PC-3 (cell line): ENCODE results near the gene PITX1. TPM values are rescaled to one million over a fixed set of nuclear protein-coding genes. Genes with fewer than 3 reads are reported as not detected.

Experiments used
- ATAC-seq: fragments of 200-7000 bp; cut with Tn5 transposase; 2 replicates; pipeline ENCODE4 v1.9.1; 2020; ENCODE audit warnings: mild to moderate bottlenecking, moderate library complexity
- BruUV-seq: library from RNA; stranded (reverse); fragments of 400-500 nt; replicated peaks from 2 replicates; lab custom pipeline; 2021; lab: Mats Ljungman, UMichigan
- CTCF ChIA-PET: fragments of 300-600 bp; sonication (Branson Sonifier 250); formaldehyde crosslinking; loops from one replicate; lab custom pipeline; 2022; ENCODE audit warnings: antibody characterized with exemption; lab: Charles Lee
- POLR2A ChIA-PET: fragments of 300-600 bp; sonication (Branson Sonifier 250); formaldehyde crosslinking; loops from one replicate; lab custom pipeline; 2022; ENCODE audit warnings: antibody characterized with exemption; ENCODE audit not compliant: unreplicated experiment; lab: Charles Lee
- DNase-seq: peaks from one replicate; pipeline ENCODE4 v3.0.0-alpha.2; 2015
- H2AFZ ChIP-seq: fragments of 300-600 bp; sonication (generic); 2 replicates; pipeline ENCODE4 v1.6.0; 2016; ENCODE audit warnings: antibody characterized with exemption, low read length
- H3F3A ChIP-seq: fragments of 300-600 bp; sonication (generic); one replicate; pipeline ENCODE4 v1.6.0; 2017; ENCODE audit warnings: antibody characterized with exemption, low read length, control low read depth, mild to moderate bottlenecking; ENCODE audit not compliant: unreplicated experiment
- H3K27ac ChIP-seq: fragments of 300-600 bp; sonication (generic); 2 replicates; pipeline ENCODE4 v1.5.1; 2016; ENCODE audit warnings: mild to moderate bottlenecking, low read length
- H3K27me3 ChIP-seq: fragments of 300-600 bp; sonication (generic); 2 replicates; pipeline ENCODE4 v1.6.1; 2016; ENCODE audit warnings: low read length, mixed read lengths
- H3K36me3 ChIP-seq: fragments of 300-600 bp; sonication (generic); 2 replicates; pipeline ENCODE4 v1.6.1; 2016; ENCODE audit warnings: low read depth, mixed run types, low read length, mixed read lengths
- H3K4me1 ChIP-seq: fragments of 300-600 bp; sonication (generic); 2 replicates; pipeline ENCODE4 v1.5.1; 2016; ENCODE audit warnings: low read length; ENCODE audit not compliant: insufficient read depth
- H3K4me2 ChIP-seq: fragments of 300-600 bp; sonication (generic); 2 replicates; pipeline ENCODE4 v1.6.0; 2016; ENCODE audit warnings: low read length
- H3K4me3 ChIP-seq: fragments of 300-600 bp; sonication (generic); 2 replicates; pipeline ENCODE4 v1.5.1; 2016; ENCODE audit warnings: mild to moderate bottlenecking, low read length, mixed read lengths
- H3K79me2 ChIP-seq: fragments of 300-600 bp; sonication (generic); 2 replicates; pipeline ENCODE4 v1.6.1; 2017; ENCODE audit warnings: low read length, mixed read lengths
- H3K9ac ChIP-seq: fragments of 300-600 bp; sonication (generic); 2 replicates; pipeline ENCODE4 v1.6.0; 2016; ENCODE audit warnings: mild to moderate bottlenecking, low read length
- H3K9me2 ChIP-seq: fragments of 300-600 bp; sonication (generic); replicated peaks from 2 replicates; pipeline ENCODE4 v1.6.1; 2016; ENCODE audit warnings: mixed run types, low read length, mixed read lengths
- H3K9me3 ChIP-seq: fragments of 300-600 bp; sonication (generic); 2 replicates; pipeline ENCODE4 v1.6.1; 2016; ENCODE audit warnings: low read length, mixed read lengths
- H4K20me1 ChIP-seq: fragments of 300-600 bp; sonication (generic); 2 replicates; pipeline ENCODE4 v1.6.1; 2016; ENCODE audit warnings: low read length, mixed read lengths
- CTCF ChIP-seq: fragments of 300-600 bp; sonication (generic); conservative IDR thresholded peaks from 2 replicates; pipeline ENCODE4 v1.5.1; 2017; ENCODE audit warnings: antibody characterized with exemption, low read depth, mild to moderate bottlenecking, low read length
- EZH2 ChIP-seq: fragments of 300-600 bp; sonication (generic); IDR thresholded peaks from one replicate; pipeline ENCODE4 v1.6.1; 2017; ENCODE audit warnings: antibody characterized with exemption, mild to moderate bottlenecking, low read length; ENCODE audit not compliant: unreplicated experiment
- EZH2phosphoT487 ChIP-seq: fragments of 300-600 bp; sonication (generic); IDR thresholded peaks from 2 replicates; pipeline ENCODE4 v1.6.1; 2018; ENCODE audit warnings: mild to moderate bottlenecking, antibody characterized with exemption, low read length, borderline replicate concordance
- intact Hi-C: fragments of 100-400 bp; cut with micrococcal nuclease; formaldehyde crosslinking; loops from 2 replicates; pipeline ENCODE4 v1.9.0; 2023
- total RNA-seq: library from RNA; depleted of rRNA; stranded (reverse); fragments of >200 nt; gene quantifications from 2 replicates; pipeline ENCODE4 v1.2.3, GENCODE V29; 2014

PITX1 gene
- total RNA-seq, 1 experiment from 2014 or later: 40.8 TPM

- peak; percentile 59 for ATAC-seq
- CTCF ChIA-PET: no interaction called here
- no peak overlapping the region for H3K4me2 ChIP-seq
- POLR2A ChIA-PET: no interaction called here
- H3F3A ChIP-seq: no peaks in the 10 kb centered on the region
- H3K79me2 ChIP-seq: no peaks in the 10 kb centered on the region
- no peak overlapping the region for H3K27ac ChIP-seq
- H2AFZ ChIP-seq: no peak overlapping the region
- H3K9me3 ChIP-seq: no peaks in the 10 kb centered on the region
- no peaks in the 10 kb centered on the region for H3K36me3 ChIP-seq
- intact Hi-C loops: loop anchor here (5.0 kb wide), 1 partner anchor 47 kb away; the partner anchor contains the start of gene PITX1
- TF ChIP-seq EZH2 (no peak), EZH2phosphoT487 (no peak), CTCF (no peak)
- H3K4me1 ChIP-seq: peaks cover 5% of the 10 kb centered on the region
- no peak for DNase-seq
- no peak overlapping the region for H3K9ac ChIP-seq
- H3K27me3 ChIP-seq: no peaks in the 10 kb centered on the region
- no TSS peak for BruUV-seq
- no peak overlapping the region for H3K4me3 ChIP-seq
- no peaks in the 10 kb centered on the region for H4K20me1 ChIP-seq
- no peaks in the 10 kb centered on the region for H3K9me2 ChIP-seq
Measured at GRCh38 chr5:135079760-135080159, 45.7 kb upstream of the PITX1 start.

- H3K36me3 ChIP-seq: no peaks in the 10 kb centered on the region
- POLR2A ChIA-PET: no interaction called here
- DNase-seq: no peak
- H3K9me2 ChIP-seq: no peaks in the 10 kb centered on the region
- H3F3A ChIP-seq: no peaks in the 10 kb centered on the region
- H3K4me2 ChIP-seq: no peak overlapping the region
- intact Hi-C loops: no loop called here
- no peaks in the 10 kb centered on the region for H3K79me2 ChIP-seq
- H3K4me1 ChIP-seq: no peaks in the 10 kb centered on the region
- TF ChIP-seq CTCF: no peak
- no peak for TF ChIP-seq EZH2
- no peak for TF ChIP-seq EZH2phosphoT487
- no TSS peak for BruUV-seq
- H2AFZ ChIP-seq: no peak overlapping the region
- CTCF ChIA-PET: no interaction called here
- H3K4me3 ChIP-seq: no peak overlapping the region
- H3K27me3 ChIP-seq: no peaks in the 10 kb centered on the region
- H3K9ac ChIP-seq: no peak overlapping the region
- no peaks in the 10 kb centered on the region for H4K20me1 ChIP-seq
- ATAC-seq: no peak
- H3K27ac ChIP-seq: no peak overlapping the region
- no peaks in the 10 kb centered on the region for H3K9me3 ChIP-seq
Measured at GRCh38 chr5:135079099-135079681, 45.2 kb upstream of the PITX1 start.

- TF ChIP-seq EZH2: no peak
- TF ChIP-seq EZH2phosphoT487: no peak
- TF ChIP-seq CTCF: no peak
- no peak overlapping the region for H2AFZ ChIP-seq
- no peaks in the 10 kb centered on the region for H3F3A ChIP-seq
- no peaks in the 10 kb centered on the region for H3K9me2 ChIP-seq
- no peaks in the 10 kb centered on the region for H4K20me1 ChIP-seq
- ChIA-PET POLR2A (no interaction called here), CTCF (no interaction called here)
- H3K79me2 ChIP-seq: no peaks in the 10 kb centered on the region
- no peaks in the 10 kb centered on the region for H3K9me3 ChIP-seq
- H3K4me1 ChIP-seq: no peaks in the 10 kb centered on the region
- DNase-seq (no peak), ATAC-seq (no peak)
- no peak overlapping the region for H3K9ac ChIP-seq
- intact Hi-C loops: no loop called here
- no peak overlapping the region for H3K4me3 ChIP-seq
- no peaks in the 10 kb centered on the region for H3K27me3 ChIP-seq
- no TSS peak for BruUV-seq
- no peaks in the 10 kb centered on the region for H3K36me3 ChIP-seq
- H3K27ac ChIP-seq: no peak overlapping the region
- no peak overlapping the region for H3K4me2 ChIP-seq
Measured at GRCh38 chr5:135076801-135077200, 42.8 kb upstream of the PITX1 start.
